ENCODE data around the gene LPCAT1. TPM values are rescaled to one million over a fixed set of nuclear protein-coding genes. Genes with fewer than 3 reads are reported as not detected.

The LPCAT1 gene
- total and polyA plus RNA-seq, 2 experiments from 2014 or later: 78.0 to 255 TPM

DNA sequence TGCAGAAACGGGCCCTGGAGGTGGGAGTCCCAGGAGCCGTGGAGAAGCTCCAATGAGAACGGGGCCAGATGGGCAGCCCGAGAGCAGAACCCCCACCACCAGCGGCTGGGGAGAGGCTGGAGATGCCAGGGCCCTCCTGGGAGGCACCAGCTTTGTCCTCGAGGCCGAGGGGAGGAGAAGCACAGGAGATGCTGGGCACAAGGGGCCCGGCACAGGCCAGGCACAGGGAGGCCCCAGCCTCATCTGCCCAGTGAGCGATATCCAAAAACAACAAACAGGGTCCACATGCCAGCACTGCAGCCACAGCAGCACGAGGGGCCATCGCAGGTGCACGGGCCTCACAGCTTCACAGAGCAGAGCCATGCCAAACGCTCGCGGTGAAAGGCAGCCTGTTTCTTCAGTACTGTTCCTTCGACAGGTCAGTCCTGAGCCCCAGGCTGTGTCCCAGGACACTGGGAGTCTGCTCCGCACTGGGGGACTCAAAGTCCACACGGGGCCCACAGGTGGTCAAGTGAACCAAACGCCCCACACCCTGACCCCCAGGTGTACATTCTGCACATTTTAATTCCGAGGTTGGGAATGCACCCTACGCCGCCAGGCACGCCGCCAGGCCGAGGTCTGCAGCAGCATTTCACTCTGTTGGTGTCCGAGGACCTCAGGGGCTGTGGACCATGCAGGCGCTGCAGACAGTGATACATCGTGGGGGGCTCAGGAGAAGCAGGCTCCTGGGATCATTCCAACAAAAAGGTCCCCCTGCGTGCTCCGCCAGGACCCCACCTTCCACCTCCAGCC, 9.5 kb downstream of the LPCAT1 start (continued):
- TF ChIP-seq, protein P1, sequence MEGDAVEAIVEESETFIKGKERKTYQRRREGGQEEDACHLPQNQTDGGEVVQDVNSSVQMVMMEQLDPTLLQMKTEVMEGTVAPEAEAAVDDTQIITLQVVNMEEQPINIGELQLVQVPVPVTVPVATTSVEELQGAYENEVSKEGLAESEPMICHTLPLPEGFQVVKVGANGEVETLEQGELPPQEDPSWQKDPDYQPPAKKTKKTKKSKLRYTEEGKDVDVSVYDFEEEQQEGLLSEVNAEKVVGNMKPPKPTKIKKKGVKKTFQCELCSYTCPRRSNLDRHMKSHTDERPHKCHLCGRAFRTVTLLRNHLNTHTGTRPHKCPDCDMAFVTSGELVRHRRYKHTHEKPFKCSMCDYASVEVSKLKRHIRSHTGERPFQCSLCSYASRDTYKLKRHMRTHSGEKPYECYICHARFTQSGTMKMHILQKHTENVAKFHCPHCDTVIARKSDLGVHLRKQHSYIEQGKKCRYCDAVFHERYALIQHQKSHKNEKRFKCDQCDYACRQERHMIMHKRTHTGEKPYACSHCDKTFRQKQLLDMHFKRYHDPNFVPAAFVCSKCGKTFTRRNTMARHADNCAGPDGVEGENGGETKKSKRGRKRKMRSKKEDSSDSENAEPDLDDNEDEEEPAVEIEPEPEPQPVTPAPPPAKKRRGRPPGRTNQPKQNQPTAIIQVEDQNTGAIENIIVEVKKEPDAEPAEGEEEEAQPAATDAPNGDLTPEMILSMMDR (conservative IDR thresholded peaks at IDR 0.05; ENCODE audit: low read depth in 2 of 2): no peak
- no peak for TF ChIP-seq ZNF114 (CRISPR knock-in tag; IDR thresholded peaks at IDR 0.05)
- TF ChIP-seq STAT1 (IDR thresholded peaks at IDR 0.05; ENCODE audit: unreplicated experiment): no peak
- TF ChIP-seq, protein P2, sequence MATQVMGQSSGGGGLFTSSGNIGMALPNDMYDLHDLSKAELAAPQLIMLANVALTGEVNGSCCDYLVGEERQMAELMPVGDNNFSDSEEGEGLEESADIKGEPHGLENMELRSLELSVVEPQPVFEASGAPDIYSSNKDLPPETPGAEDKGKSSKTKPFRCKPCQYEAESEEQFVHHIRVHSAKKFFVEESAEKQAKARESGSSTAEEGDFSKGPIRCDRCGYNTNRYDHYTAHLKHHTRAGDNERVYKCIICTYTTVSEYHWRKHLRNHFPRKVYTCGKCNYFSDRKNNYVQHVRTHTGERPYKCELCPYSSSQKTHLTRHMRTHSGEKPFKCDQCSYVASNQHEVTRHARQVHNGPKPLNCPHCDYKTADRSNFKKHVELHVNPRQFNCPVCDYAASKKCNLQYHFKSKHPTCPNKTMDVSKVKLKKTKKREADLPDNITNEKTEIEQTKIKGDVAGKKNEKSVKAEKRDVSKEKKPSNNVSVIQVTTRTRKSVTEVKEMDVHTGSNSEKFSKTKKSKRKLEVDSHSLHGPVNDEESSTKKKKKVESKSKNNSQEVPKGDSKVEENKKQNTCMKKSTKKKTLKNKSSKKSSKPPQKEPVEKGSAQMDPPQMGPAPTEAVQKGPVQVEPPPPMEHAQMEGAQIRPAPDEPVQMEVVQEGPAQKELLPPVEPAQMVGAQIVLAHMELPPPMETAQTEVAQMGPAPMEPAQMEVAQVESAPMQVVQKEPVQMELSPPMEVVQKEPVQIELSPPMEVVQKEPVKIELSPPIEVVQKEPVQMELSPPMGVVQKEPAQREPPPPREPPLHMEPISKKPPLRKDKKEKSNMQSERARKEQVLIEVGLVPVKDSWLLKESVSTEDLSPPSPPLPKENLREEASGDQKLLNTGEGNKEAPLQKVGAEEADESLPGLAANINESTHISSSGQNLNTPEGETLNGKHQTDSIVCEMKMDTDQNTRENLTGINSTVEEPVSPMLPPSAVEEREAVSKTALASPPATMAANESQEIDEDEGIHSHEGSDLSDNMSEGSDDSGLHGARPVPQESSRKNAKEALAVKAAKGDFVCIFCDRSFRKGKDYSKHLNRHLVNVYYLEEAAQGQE (IDR thresholded peaks at IDR 0.05; ENCODE audit: unreplicated experiment): no peak
- TF ChIP-seq NANOG (IDR thresholded peaks at IDR 0.05; ENCODE audit: borderline replicate concordance): no peak
- TF ChIP-seq POLR2AphosphoS5 (IDR thresholded peaks at IDR 0.05; ENCODE audit: low read depth): no peak; the same call in 1 of the 2 replicates
- no peak for TF ChIP-seq EZH2phosphoT487 (IDR thresholded peaks at IDR 0.05; ENCODE audit: unreplicated experiment)
- TF ChIP-seq CREB1 (CRISPR knock-in tag; IDR thresholded peaks at IDR 0.05; ENCODE audit: low read depth): no peak
- TF ChIP-seq, protein P3, sequence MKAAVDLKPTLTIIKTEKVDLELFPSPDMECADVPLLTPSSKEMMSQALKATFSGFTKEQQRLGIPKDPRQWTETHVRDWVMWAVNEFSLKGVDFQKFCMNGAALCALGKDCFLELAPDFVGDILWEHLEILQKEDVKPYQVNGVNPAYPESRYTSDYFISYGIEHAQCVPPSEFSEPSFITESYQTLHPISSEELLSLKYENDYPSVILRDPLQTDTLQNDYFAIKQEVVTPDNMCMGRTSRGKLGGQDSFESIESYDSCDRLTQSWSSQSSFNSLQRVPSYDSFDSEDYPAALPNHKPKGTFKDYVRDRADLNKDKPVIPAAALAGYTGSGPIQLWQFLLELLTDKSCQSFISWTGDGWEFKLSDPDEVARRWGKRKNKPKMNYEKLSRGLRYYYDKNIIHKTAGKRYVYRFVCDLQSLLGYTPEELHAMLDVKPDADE (IDR thresholded peaks at IDR 0.05): no peak

DNA sequence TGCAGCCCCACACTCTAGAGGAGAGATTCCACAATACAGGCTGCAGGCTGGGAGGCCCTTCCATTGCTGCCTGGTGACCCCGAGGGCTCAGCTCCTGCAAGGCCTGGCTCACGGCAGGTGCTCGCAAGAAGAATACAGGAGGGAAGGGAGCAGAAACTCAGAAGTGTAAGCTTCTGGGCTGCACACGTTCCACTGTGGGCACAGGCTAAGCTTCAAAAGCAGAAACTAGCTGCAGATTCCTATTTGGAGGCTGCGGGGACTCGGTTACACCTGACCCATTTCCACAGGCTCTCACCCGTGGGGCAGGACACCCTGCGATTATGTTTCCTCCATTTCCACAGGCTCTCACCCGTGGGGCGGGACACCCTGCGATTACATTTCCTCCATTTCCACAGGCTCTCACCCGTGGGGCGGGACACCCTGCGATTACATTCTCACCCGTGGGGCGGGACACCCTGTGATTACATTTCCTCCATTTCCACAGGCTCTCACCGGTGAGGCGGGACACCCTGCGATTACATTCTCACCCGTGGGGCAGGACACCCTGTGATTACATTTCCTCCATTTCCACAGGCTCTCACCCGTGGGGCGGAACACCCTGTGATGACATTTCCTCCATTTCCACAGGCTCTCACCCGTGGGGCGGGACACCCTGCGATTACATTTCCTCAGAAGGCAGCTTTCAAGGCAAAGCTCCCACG, 10.3 kb downstream of the LPCAT1 start:
- Histone ChIP-seq H3K4me2 (peak overlapping the region; percentile 71), H3K27me3 (ENCODE audit: insufficient read depth) (no peaks in the 10 kb centered on the region), H3K4me1 (ENCODE audit: insufficient read depth) (peaks cover 61% of the 10 kb centered on the region), H3F3A (replicated peaks; ENCODE audit: low read depth) (peaks cover 23% of the 10 kb centered on the region), H4K20me1 (replicated peaks; ENCODE audit: insufficient read depth) (peaks cover 16% of the 10 kb centered on the region; the same call in 1 of the 2 replicates), H3K27ac (ENCODE audit: low read depth) (peak overlapping the region; percentile 99), H3K79me2 (replicated peaks; ENCODE audit: insufficient read depth) (peaks cover 88% of the 10 kb centered on the region), H3K4me3 (peak overlapping the region; percentile 34; the same call in 1 of the 2 replicates), H2AFZ (no peak overlapping the region), H3K36me3 (ENCODE audit: insufficient read depth) (peaks cover 4% of the 10 kb centered on the region; the same call in 1 of the 2 replicates), H3K9me2 (ENCODE audit: insufficient read depth) (no peaks in the 10 kb centered on the region)
- DNase-seq (ENCODE audit: low spot score): no peak
- H3K4me1 Mint-ChIP-seq: peaks cover 78% of the 10 kb centered on the region
- H3K4me3 Mint-ChIP-seq: peak overlapping the region; percentile 42; the same call in 2 of the 3 replicates
- peaks cover 50% of the 10 kb centered on the region for H3K36me3 Mint-ChIP-seq (ENCODE audit: low read depth)
- ATAC-seq: no peak
- peaks cover 37% of the 10 kb centered on the region for H3K27me3 Mint-ChIP-seq (ENCODE audit: insufficient read depth, low read depth, poor library complexity)
- H3K9me3 Mint-ChIP-seq: no peaks in the 10 kb centered on the region; the same call in 2 of the 3 replicates
- peak overlapping the region; percentile 99 for H3K27ac Mint-ChIP-seq
- no peak for TF ChIP-seq ZNF114 (CRISPR knock-in tag; IDR thresholded peaks at IDR 0.05)
- no peak for TF ChIP-seq CREB1 (CRISPR knock-in tag; IDR thresholded peaks at IDR 0.05; ENCODE audit: low read depth)
- TF ChIP-seq STAT1 (IDR thresholded peaks at IDR 0.05; ENCODE audit: unreplicated experiment): no peak
- TF ChIP-seq ZNF331 (CRISPR knock-in tag; IDR thresholded peaks at IDR 0.05; ENCODE audit: low read depth): no peak
- no peak for TF ChIP-seq JUNB (IDR thresholded peaks at IDR 0.05; ENCODE audit: unreplicated experiment)

Measured in GM23338 (cell line).